K562 (cell line): ENCODE measurements around the gene DGCR2.

Experiments
- CTCF ChIP-seq, 3 experiments: IDR thresholded peaks in 2 of 3; conservative IDR thresholded peaks in 1 of 3; 2 replicates each; pipeline ENCODE4 v1.5.1; 2011 to 2012; ENCODE audit warnings: low read length in 3 of 3, mild to moderate bottlenecking in 3 of 3, control low read depth in 2 of 3, improper control_type of control experiment in 1 of 3, inconsistent platforms in 1 of 3, low read depth in 1 of 3, mixed read lengths in 1 of 3, moderate library complexity in 1 of 3; ENCODE audit not compliant: insufficient read depth in 2 of 3
- LARP7 ChIP-seq: fragments of 450-650 bp; IDR thresholded peaks from 2 replicates; pipeline ENCODE4 v1.6.1; 2016
- PML ChIP-seq: IDR thresholded peaks from 2 replicates; pipeline ENCODE4 v1.6.1; 2012; ENCODE audit warnings: low read length, inconsistent platforms
- TAF1 ChIP-seq: IDR thresholded peaks from 2 replicates; pipeline ENCODE4 v1.6.1; 2011; ENCODE audit warnings: mild to moderate bottlenecking, low read length, moderate library complexity; ENCODE audit not compliant: insufficient read depth, control insufficient read depth, severe bottlenecking; ENCODE audit errors: extremely low read depth
- ZEB2 ChIP-seq: fragments of 450-650 bp; IDR thresholded peaks from 2 replicates; pipeline ENCODE4 v1.6.1; 2016

GRCh38 chr22:19092725-19093124 lies 29.5 kb downstream of the DGCR2 start:
- TF ChIP-seq PML (no peak), TAF1 (no peak), CTCF (IDR thresholded peaks at IDR 0.05 in 2 of 3, conservative IDR thresholded peaks at IDR 0.05 in 1 of 3; ENCODE audit: insufficient read depth in 2 of 3, low read depth in 1 of 3, low read length in 3 of 3) (no peak), ZEB2 (no peak), LARP7 (no peak)
